HL-60 (cell line): ENCODE measurements around the gene RGR.
A peak's percentile ranks its signal among the peaks of the same experiment; 100 is the strongest.

Experiments used
- DNase-seq, 2 experiments: peaks; one replicate each; pipeline ENCODE4 v3.0.0-alpha.2; 2010 to 2020; ENCODE audit warnings: low read depth in 1 of 2, low spot score in 1 of 2
- H3K27ac ChIP-seq: fragments of 250-450 bp; sonication (Bioruptor Pico); replicated peaks from 2 replicates; pipeline ENCODE4 v1.5.1; 2020; ENCODE audit warnings: mild to moderate bottlenecking, moderate library complexity
- H3K27me3 ChIP-seq: fragments of 250-450 bp; sonication (Bioruptor Pico); 2 replicates; pipeline ENCODE4 v1.5.1; 2021; ENCODE audit warnings: mild to moderate bottlenecking, moderate library complexity; ENCODE audit not compliant: insufficient read depth, poor library complexity, severe bottlenecking
- H3K4me3 ChIP-seq: replicated peaks from 2 replicates; pipeline ENCODE4 v1.5.1; 2011; ENCODE audit warnings: mild to moderate bottlenecking, control low read depth, low read length; ENCODE audit not compliant: insufficient read depth
- GABPA ChIP-seq: IDR thresholded peaks from 2 replicates; pipeline ENCODE4 v1.6.1; 2012; ENCODE audit warnings: low read depth
- POLR2AphosphoS5 ChIP-seq: IDR thresholded peaks from 2 replicates; pipeline ENCODE4 v1.6.1; 2012; ENCODE audit warnings: low read depth
- SPI1 ChIP-seq: IDR thresholded peaks from 2 replicates; pipeline ENCODE4 v1.6.1; 2012; ENCODE audit warnings: low read depth, mild to moderate bottlenecking, borderline replicate concordance
- TF ChIP-seq, protein P1 (sequence below): IDR thresholded peaks from 2 replicates; pipeline ENCODE4 v1.6.1; 2012; ENCODE audit warnings: low read depth; ENCODE audit not compliant: insufficient replicate concordance
- TF ChIP-seq, protein P2 (sequence below): IDR thresholded peaks from one replicate; pipeline ENCODE4 v1.5.1; 2011; ENCODE audit warnings: low read length, control low read depth, inconsistent platforms; ENCODE audit not compliant: insufficient read depth

RGR gene

DNA sequence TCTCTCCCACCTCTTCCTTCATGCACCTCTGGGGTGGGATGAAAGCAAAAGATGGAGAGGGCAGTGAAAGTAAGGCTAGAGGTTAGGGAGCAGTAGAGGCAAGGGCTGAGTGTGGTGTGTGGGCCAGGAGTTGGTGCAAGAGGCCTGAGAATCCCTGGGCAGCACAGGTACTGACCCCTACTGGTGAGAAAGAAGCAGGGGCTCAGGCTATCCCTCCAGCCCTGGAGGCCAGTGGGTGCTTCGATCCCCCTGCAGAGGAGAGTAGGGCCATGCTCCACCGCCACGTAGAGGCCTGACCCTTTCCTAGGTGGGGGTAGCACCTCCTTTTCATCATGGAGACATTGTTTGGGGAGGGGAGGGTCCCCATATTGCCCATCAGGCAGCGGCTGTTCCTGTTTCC lies 40.7 kb upstream of the RGR start:
- H3K27ac ChIP-seq = no peak overlapping the region
- no peaks in the 10 kb centered on the region for H3K27me3 ChIP-seq
- peak in 1 of 2 experiments; percentile 10 for DNase-seq
- H3K4me3 ChIP-seq = no peak overlapping the region
- no peak for TF ChIP-seq SPI1
- TF ChIP-seq, protein P1, sequence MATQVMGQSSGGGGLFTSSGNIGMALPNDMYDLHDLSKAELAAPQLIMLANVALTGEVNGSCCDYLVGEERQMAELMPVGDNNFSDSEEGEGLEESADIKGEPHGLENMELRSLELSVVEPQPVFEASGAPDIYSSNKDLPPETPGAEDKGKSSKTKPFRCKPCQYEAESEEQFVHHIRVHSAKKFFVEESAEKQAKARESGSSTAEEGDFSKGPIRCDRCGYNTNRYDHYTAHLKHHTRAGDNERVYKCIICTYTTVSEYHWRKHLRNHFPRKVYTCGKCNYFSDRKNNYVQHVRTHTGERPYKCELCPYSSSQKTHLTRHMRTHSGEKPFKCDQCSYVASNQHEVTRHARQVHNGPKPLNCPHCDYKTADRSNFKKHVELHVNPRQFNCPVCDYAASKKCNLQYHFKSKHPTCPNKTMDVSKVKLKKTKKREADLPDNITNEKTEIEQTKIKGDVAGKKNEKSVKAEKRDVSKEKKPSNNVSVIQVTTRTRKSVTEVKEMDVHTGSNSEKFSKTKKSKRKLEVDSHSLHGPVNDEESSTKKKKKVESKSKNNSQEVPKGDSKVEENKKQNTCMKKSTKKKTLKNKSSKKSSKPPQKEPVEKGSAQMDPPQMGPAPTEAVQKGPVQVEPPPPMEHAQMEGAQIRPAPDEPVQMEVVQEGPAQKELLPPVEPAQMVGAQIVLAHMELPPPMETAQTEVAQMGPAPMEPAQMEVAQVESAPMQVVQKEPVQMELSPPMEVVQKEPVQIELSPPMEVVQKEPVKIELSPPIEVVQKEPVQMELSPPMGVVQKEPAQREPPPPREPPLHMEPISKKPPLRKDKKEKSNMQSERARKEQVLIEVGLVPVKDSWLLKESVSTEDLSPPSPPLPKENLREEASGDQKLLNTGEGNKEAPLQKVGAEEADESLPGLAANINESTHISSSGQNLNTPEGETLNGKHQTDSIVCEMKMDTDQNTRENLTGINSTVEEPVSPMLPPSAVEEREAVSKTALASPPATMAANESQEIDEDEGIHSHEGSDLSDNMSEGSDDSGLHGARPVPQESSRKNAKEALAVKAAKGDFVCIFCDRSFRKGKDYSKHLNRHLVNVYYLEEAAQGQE = no peak
- TF ChIP-seq, protein P2, sequence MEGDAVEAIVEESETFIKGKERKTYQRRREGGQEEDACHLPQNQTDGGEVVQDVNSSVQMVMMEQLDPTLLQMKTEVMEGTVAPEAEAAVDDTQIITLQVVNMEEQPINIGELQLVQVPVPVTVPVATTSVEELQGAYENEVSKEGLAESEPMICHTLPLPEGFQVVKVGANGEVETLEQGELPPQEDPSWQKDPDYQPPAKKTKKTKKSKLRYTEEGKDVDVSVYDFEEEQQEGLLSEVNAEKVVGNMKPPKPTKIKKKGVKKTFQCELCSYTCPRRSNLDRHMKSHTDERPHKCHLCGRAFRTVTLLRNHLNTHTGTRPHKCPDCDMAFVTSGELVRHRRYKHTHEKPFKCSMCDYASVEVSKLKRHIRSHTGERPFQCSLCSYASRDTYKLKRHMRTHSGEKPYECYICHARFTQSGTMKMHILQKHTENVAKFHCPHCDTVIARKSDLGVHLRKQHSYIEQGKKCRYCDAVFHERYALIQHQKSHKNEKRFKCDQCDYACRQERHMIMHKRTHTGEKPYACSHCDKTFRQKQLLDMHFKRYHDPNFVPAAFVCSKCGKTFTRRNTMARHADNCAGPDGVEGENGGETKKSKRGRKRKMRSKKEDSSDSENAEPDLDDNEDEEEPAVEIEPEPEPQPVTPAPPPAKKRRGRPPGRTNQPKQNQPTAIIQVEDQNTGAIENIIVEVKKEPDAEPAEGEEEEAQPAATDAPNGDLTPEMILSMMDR = peak; percentile 41
- no peak for TF ChIP-seq GABPA
- no peak for TF ChIP-seq POLR2AphosphoS5

DNA sequence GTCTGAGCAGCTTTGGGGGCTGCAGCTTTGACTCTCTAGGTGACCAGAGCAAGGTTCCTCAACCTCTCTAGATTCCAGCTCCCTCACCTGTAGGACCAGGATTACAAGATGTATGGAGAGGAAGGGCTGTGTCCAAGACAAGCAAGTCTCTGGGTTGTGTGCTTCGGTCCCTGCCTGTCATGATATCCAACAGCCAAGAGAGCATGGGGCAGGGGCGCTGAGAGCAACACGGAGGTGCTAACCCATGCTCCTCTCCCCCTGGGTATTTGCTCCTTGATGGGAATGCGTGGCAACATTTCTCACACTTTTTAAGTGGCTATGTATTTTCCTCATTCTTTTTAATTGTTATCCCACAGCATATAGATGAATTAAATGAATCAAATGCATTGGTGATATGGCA lies 40.2 kb upstream of the RGR start:
- no peak for DNase-seq
- no peak for TF ChIP-seq SPI1
- no peak for TF ChIP-seq GABPA
- TF ChIP-seq, protein P1 = no peak
- no peak for TF ChIP-seq POLR2AphosphoS5
- TF ChIP-seq, protein P2 = no peak

DNA sequence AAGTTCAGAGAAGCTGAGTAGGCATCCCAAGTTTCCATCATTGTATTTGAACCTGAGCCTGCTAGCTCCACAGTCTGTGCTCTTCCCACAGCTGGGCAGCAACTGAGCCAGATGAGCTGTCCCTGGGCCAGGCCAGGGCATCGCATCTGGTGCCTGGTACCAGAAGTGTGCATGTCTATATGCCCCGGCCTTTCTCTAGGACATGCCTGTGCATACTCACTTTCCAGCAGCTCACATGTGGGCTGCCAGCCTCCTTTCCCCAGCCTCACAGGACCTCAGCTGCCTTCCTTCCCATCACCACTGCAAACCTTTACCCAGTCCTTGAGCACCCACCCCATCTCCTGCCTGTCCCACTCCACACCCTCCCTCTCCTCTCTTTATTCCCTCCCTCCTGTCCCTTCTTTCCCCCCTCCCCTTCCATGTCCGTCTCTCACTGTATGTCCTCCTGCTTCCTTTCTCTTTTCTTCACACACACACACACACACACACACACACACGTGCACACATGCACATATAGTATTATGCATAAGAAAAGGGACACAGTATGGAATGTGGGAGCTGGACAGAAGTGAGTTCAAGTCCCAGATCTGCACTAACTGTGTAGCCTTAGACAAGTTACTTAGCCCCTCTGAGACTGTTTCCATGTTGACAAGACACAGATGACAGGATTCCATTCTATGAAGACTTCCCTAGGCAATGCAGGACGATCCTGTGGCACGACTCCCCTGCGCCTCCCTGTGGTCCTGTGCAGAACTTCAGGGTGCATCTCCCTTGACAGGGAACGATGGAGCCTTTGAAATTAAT lies 39.6 kb upstream of the RGR start:
- Histone ChIP-seq H3K27me3 (peaks cover 2% of the 10 kb centered on the region), H3K27ac (no peak overlapping the region)
- peak; percentile 31 to 70 for DNase-seq

More for the DNA sequence above, 40.2 kb upstream of the RGR start:
- H3K4me3 ChIP-seq = no peak overlapping the region
- H3K27me3 ChIP-seq = peaks cover under 1% of the 10 kb centered on the region
- H3K27ac ChIP-seq = no peak overlapping the region

More for the DNA sequence above, 39.6 kb upstream of the RGR start:
- TF ChIP-seq, protein P2 = peak; percentile 91
- TF ChIP-seq SPI1 = 0 out of 2 replicates have a peak, but pooled peaks have one; percentile 1
- TF ChIP-seq, protein P1 = no peak
- TF ChIP-seq POLR2AphosphoS5 = no peak
- no peak for TF ChIP-seq GABPA
- H3K4me3 ChIP-seq = no peak overlapping the region
